ENCODE results near the gene PNMA1. TPM values are rescaled to one million over a fixed set of nuclear protein-coding genes. Genes with fewer than 3 reads are reported as not detected.

Gene PNMA1
- total RNA-seq, 2 experiments from 2014 or later = 52.6 to 55.9 TPM

DNA sequence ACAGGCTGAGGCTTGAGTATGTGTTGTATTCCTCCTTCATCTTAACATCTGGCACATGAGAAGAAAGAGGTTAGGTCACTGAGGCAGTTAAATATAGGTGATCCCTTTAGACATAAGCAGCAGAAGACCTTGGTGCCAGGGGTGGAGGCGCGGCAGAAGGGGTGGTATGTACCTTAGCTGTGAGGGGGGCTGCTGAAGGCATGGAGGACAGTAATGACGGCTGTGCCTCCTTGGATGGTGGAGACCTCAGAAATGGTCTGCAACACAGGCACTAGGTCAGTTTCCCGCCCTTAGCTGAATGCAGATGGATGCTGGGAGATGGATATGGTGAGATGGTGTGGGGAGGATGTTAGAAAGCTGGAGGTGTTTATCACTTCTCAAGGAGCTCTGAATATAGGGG, 1.5 kb upstream of the PNMA1 start:
- H3K27ac Mint-ChIP-seq = peak overlapping the region; percentile 65
- Histone ChIP-seq H3K36me3 (ENCODE audit: insufficient read depth, low read length) (peaks cover 42% of the 10 kb centered on the region), H3K27ac (ENCODE audit: low read depth in 1 of 2, low read length in 2 of 2) (peak overlapping the region; percentile 2 to 22), H3K4me3 (ENCODE audit: low read length) (no peak overlapping the region), H3K27me3 (ENCODE audit: control insufficient read depth in 1 of 2, insufficient read depth in 2 of 2, low read length in 2 of 2) (no peaks in the 10 kb centered on the region), H3K4me1 (ENCODE audit: insufficient read depth, low read length) (peaks cover 29% of the 10 kb centered on the region), H3K9me3 (ENCODE audit: control insufficient read depth in 1 of 2, insufficient read depth in 1 of 2, low read length in 2 of 2) (no peaks in the 10 kb centered on the region)
- TF ChIP-seq, protein P1, sequence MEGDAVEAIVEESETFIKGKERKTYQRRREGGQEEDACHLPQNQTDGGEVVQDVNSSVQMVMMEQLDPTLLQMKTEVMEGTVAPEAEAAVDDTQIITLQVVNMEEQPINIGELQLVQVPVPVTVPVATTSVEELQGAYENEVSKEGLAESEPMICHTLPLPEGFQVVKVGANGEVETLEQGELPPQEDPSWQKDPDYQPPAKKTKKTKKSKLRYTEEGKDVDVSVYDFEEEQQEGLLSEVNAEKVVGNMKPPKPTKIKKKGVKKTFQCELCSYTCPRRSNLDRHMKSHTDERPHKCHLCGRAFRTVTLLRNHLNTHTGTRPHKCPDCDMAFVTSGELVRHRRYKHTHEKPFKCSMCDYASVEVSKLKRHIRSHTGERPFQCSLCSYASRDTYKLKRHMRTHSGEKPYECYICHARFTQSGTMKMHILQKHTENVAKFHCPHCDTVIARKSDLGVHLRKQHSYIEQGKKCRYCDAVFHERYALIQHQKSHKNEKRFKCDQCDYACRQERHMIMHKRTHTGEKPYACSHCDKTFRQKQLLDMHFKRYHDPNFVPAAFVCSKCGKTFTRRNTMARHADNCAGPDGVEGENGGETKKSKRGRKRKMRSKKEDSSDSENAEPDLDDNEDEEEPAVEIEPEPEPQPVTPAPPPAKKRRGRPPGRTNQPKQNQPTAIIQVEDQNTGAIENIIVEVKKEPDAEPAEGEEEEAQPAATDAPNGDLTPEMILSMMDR (IDR thresholded peaks at IDR 0.05) = no peak
- intact Hi-C loops (cut with DNase I, micrococcal nuclease) = loop anchor here in 1 of 2 experiments (2.0 to 5.0 kb wide), 2 partner anchors 45 to 237 kb away; partner anchors contain the start of genes COQ6 and FAM161B
- H3K9me3 Mint-ChIP-seq = no peaks in the 10 kb centered on the region
- peaks cover 67% of the 10 kb centered on the region for H3K36me3 Mint-ChIP-seq (ENCODE audit: low read depth)
- H3K4me1 Mint-ChIP-seq (ENCODE audit: low read depth) = peaks cover 26% of the 10 kb centered on the region
- ChIA-PET POLR2A (interaction anchor here (0.8 kb wide), 1 partner anchor 71 kb away, joined by 3 read pairs; no protein-coding TSS in a partner anchor), CTCF (interaction anchor here (1.2 kb wide), 1 partner anchor 110 kb away, joined by 3 read pairs; no protein-coding TSS in a partner anchor)
- ATAC-seq (ENCODE audit: poor library complexity) (no peak), DNase-seq (peak in 1 of 14 experiments; percentile 18)
- H3K4me3 Mint-ChIP-seq = peak overlapping the region; percentile 52
- no peaks in the 10 kb centered on the region for H3K27me3 Mint-ChIP-seq

DNA sequence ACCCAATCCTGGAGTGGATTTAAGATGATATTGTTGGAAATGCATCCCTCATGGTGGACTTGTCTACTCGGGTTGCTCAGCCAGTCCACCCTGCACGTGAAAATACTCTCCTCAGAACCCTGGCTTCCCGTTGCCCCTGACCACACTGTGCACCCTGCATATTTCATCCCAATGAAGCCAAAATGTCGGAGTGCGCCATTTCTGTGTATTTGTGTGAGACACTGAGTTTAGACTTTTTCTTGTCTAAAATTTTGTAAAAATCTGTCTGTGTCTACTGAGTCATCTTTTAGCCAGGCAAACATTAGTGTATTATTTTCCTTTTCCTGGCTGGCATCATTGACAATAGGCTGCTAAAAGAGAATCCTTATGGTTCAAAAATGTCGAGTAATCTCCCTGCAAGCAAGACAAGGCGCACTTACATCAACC, 485 bp upstream of the PNMA1 start:
- Mint-ChIP-seq H3K9me3 (no peaks in the 10 kb centered on the region), H3K27me3 (no peaks in the 10 kb centered on the region), H3K36me3 (ENCODE audit: low read depth) (peaks cover 59% of the 10 kb centered on the region), H3K4me1 (ENCODE audit: low read depth) (peaks cover 33% of the 10 kb centered on the region), H3K4me3 (peak overlapping the region; percentile 91), H3K27ac (peak overlapping the region; percentile 92)
- TF ChIP-seq, protein P1 (IDR thresholded peaks at IDR 0.05) = no peak
- no peak for ATAC-seq (ENCODE audit: poor library complexity)
- Histone ChIP-seq H3K4me1 (ENCODE audit: insufficient read depth, low read length) (peaks cover 33% of the 10 kb centered on the region), H3K9me3 (ENCODE audit: control insufficient read depth in 1 of 2, insufficient read depth in 1 of 2, low read length in 2 of 2) (no peaks in the 10 kb centered on the region), H3K27me3 (ENCODE audit: control insufficient read depth in 1 of 2, insufficient read depth in 2 of 2, low read length in 2 of 2) (no peaks in the 10 kb centered on the region), H3K4me3 (ENCODE audit: low read length) (peak overlapping the region; percentile 87), H3K36me3 (ENCODE audit: insufficient read depth, low read length) (peaks cover 32% of the 10 kb centered on the region), H3K27ac (ENCODE audit: low read depth in 1 of 2, low read length in 2 of 2) (peak overlapping the region; percentile 47 to 77)
- intact Hi-C loops (cut with DNase I, micrococcal nuclease) = loop anchor here (2.0 to 5.0 kb wide), 4 partner anchors 46 to 303 kb away; partner anchors contain the start of genes BBOF1 (in 2 of the 2), ENTPD5 (in 2 of the 2), COQ6 (in 1 of the 2) and FAM161B (in 1 of the 2)
- ChIA-PET CTCF (no interaction called here), POLR2A (interaction anchor here (0.6 to 3.8 kb wide), 8 partner anchors 8 to 224 kb away, joined by 3 to 41 read pairs (median 5); partner anchors contain the start of genes ACOT4, PTGR2 and RIOX1)
- DNase-seq = no peak

DNA sequence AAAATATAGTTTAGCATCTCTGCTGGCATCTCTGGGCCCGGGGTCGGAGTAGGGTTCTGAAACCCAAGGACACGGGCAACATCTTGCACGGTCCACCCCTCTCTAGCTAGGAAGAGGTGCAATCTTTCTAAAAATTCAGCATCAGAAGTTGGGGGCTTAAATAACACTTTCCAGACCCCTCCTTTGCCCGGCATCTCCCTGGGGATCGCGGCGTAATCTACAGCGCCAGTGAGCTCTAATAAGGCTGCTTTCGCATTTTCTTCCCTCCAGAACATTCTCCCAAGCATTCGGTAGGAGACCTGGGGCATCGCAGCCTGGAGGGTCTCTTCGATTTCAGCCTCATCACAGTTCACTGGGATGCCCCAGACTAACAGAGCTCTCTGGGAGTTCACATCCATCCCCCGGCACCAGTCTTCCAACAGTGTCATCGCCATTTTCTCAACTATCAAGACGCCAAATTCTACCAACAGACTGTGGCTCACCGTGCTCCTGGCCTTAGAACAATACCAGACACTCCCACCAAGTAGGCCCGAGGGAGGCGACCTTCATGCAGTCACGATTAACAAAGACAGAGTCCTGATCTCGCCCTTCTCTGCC, 880 bp downstream of the PNMA1 start:
- Mint-ChIP-seq H3K9me3 (no peaks in the 10 kb centered on the region), H3K4me1 (ENCODE audit: low read depth) (peaks cover 33% of the 10 kb centered on the region), H3K36me3 (ENCODE audit: low read depth) (peaks cover 51% of the 10 kb centered on the region), H3K4me3 (peak overlapping the region; percentile 96), H3K27me3 (no peaks in the 10 kb centered on the region), H3K27ac (peak overlapping the region; percentile 92)
- intact Hi-C loops (cut with DNase I, micrococcal nuclease) = loop anchor here (1.0 to 5.0 kb wide), 4 partner anchors 39 to 304 kb away; partner anchors contain the start of genes BBOF1 (in 2 of the 2), ENTPD5 (in 2 of the 2) and RIOX1 (in 1 of the 2)
- H3K27ac ChIP-seq (ENCODE audit: low read depth in 1 of 2, low read length in 2 of 2) = peak overlapping the region; percentile 63 to 77
- DNase-seq (no peak), ATAC-seq (ENCODE audit: poor library complexity) (peak; percentile 2)
- H3K4me3 ChIP-seq (ENCODE audit: low read length) = peak overlapping the region; percentile 87
- H3K36me3 ChIP-seq (ENCODE audit: insufficient read depth, low read length) = peaks cover 19% of the 10 kb centered on the region
- H3K4me1 ChIP-seq (ENCODE audit: insufficient read depth, low read length) = peaks cover 33% of the 10 kb centered on the region
- H3K9me3 ChIP-seq (ENCODE audit: control insufficient read depth in 1 of 2, insufficient read depth in 1 of 2, low read length in 2 of 2) = no peaks in the 10 kb centered on the region
- TF ChIP-seq, protein P1 (IDR thresholded peaks at IDR 0.05) = no peak
- POLR2A ChIA-PET = interaction anchor here (0.6 to 3.8 kb wide), 17 partner anchors 11 to 655 kb away, joined by 3 to 41 read pairs (median 6); partner anchors contain the start of genes ACOT2, ACOT4, ACOT6 and BBOF1
- H3K27me3 ChIP-seq (ENCODE audit: control insufficient read depth in 1 of 2, insufficient read depth in 2 of 2, low read length in 2 of 2) = no peaks in the 10 kb centered on the region
- CTCF ChIA-PET = interaction anchor here (1.2 to 3.5 kb wide), 2 partner anchors 16 to 32 kb away, joined by 3 to 11 read pairs; no protein-coding TSS in a partner anchor
